Coronary artery (tissue), 2 donors: ENCODE measurements around the gene RAB20.
"Not testable (repeated sequence)": the region's sequence is repeated elsewhere in the genome, so short reads cannot be mapped to it uniquely, and the experiment has no call there.

Experiments
- DNase-seq: peaks from one replicate; pipeline ENCODE4 v3.0.0-alpha.2; 2017; ENCODE audit warnings: low spot score
- H3K27ac ChIP-seq, 2 donors: fragments of 200-600 bp; sonication (generic); one replicate each; pipeline ENCODE4 v1.5.1; 2016 to 2019
- H3K4me3 ChIP-seq: fragments of 200-600 bp; sonication (generic); 2 replicates; pipeline ENCODE4 v1.5.1; 2016; ENCODE audit warnings: mild to moderate bottlenecking, moderate library complexity
- CTCF ChIP-seq: fragments of 200-600 bp; sonication (generic); IDR thresholded peaks from one replicate; pipeline ENCODE4 v1.5.1; 2019; ENCODE audit warnings: antibody characterized with exemption

The RAB20 gene

DNA sequence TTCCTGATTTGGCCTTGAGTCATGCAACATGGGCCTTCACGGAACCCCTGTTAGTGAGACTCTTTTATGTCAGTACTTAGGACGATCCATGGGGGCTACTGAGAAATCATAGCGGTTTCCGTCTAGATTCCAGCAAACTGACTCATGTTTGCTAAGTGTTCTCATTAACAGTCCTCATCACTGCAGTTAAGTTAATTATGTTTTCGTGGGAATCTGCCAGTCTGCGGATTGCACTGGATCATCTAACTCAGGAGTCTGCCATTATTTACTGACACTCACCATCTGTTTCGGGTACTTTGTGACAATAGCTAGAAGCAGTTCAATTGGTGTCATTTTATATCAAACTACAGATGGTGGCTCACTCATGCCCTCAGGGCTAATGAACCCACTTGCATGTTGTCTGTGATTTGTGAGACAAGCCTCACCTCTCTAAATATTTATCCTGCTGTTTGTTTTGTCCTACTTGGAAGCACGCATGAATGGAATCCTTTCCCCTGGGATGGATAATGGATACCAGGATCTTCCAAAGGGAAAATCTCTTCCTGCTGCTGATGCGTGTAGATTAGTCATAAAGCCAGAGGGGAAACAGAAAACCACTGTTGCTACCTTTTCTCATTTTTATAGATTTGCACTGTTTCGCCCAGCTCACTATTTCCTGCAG lies 61.8 kb downstream of the RAB20 start:
- TF ChIP-seq CTCF = no peak
- no peak for DNase-seq
- H3K4me3 ChIP-seq = no peak overlapping the region
- peak overlapping the region in 1 of 2 donors; percentile 31 for H3K27ac ChIP-seq

GRCh38 chr13:110498765-110499164 lies 62.8 kb downstream of the RAB20 start:
- Histone ChIP-seq H3K4me3 (no peak overlapping the region), H3K27ac (no peak overlapping the region)
- TF ChIP-seq CTCF = no peak
- no peak for DNase-seq

- TF ChIP-seq CTCF = no peak
- DNase-seq = no peak
- Histone ChIP-seq H3K27ac (no peak overlapping the region), H3K4me3 (no peak overlapping the region)
Measured at GRCh38 chr13:110498327-110498726, 63.2 kb downstream of the RAB20 start.

GRCh38 chr13:110497896-110498295 lies 63.6 kb downstream of the RAB20 start:
- not testable (repeated sequence) for DNase-seq, H3K4me3 ChIP-seq, H3K27ac ChIP-seq

- DNase-seq = no peak
- Histone ChIP-seq H3K27ac (peak overlapping the region; percentile 10 to 45), H3K4me3 (no peak overlapping the region)
- no peak for TF ChIP-seq CTCF
Measured at GRCh38 chr13:110497003-110497402, 64.5 kb downstream of the RAB20 start.

- Histone ChIP-seq H3K27ac (peak overlapping the region in 1 of 2 donors; percentile 45), H3K4me3 (no peak overlapping the region)
- DNase-seq = no peak
- no peak for TF ChIP-seq CTCF
Measured at GRCh38 chr13:110496281-110496680, 65.2 kb downstream of the RAB20 start.

DNA sequence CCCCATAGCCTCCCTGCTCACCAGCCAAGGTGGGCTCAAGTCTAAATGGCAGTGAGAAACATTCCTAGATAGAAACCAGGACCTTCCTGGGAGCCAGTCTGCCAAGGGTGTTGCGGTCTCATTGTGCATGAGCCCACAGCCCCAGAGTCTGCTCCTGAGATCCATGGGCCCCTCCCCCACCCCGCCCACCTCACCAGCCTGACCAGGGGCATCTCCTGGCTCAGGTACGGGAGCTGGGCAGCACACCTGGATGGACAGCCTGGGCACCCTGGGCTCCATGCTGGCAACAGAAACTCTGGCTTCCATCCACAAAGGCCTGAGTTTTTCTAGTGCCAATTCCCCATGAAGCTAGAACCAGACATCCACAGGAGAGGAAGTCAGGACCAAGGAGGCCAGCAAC lies 65.6 kb downstream of the RAB20 start:
- Histone ChIP-seq H3K27ac (peak overlapping the region in 1 of 2 donors; percentile 45), H3K4me3 (no peak overlapping the region)
- no peak for DNase-seq
- no peak for TF ChIP-seq CTCF
